ENCODE data around the gene ACOT4.
"Not testable (repeated sequence)": the region's sequence is repeated elsewhere in the genome, so short reads cannot be mapped to it uniquely, and the experiment has no call there.

Gene ACOT4

GRCh38 chr14:73634011-73634833, 42.5 kb downstream of the ACOT4 start:
- peak in 1 of 6 experiments; percentile 1 for DNase-seq

GRCh38 chr14:73636355-73636754, 44.7 kb downstream of the ACOT4 start:
- DNase-seq: not testable (repeated sequence)

- DNase-seq: no peak
Observed at GRCh38 chr14:73637830-73638229, 46.2 kb downstream of the ACOT4 start.

- no peak for DNase-seq
Observed at GRCh38 chr14:73640796-73641365, 49.2 kb downstream of the ACOT4 start.

- DNase-seq: peak; percentile 76 to 85 (median 82)
Observed at GRCh38 chr14:73644531-73645247, 53.0 kb downstream of the ACOT4 start, which contains the start of gene DNAL1. Gene DNAL1, plus strand, starts transcription at chr14:73644986. Its CDS starts 54 bp downstream, at chr14:73645040.

GRCh38 chr14:73645248-73645610, 53.6 kb downstream of the ACOT4 start:
- no peak for DNase-seq
